ENCODE results near the gene TPSD1.

- TF ChIP-seq CTCF (IDR thresholded peaks at IDR 0.05; ENCODE audit: extremely low read depth in 1 of 2, insufficient read depth in 1 of 2, low read depth in 1 of 2, low read length in 2 of 2) (no peak), EZH2 (IDR thresholded peaks at IDR 0.05; ENCODE audit: borderline replicate concordance, low read depth, low read length, severe bottlenecking) (no peak)
- TF ChIP-seq, protein P1, sequence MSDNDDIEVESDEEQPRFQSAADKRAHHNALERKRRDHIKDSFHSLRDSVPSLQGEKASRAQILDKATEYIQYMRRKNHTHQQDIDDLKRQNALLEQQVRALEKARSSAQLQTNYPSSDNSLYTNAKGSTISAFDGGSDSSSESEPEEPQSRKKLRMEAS (IDR thresholded peaks at IDR 0.05; ENCODE audit: insufficient read depth, insufficient read length), result no peak
Measured at GRCh38 chr16:1262210-1262845, 6.5 kb downstream of the TPSD1 start.

Data from endothelial cell of umbilical vein (primary cell).